T-cell (primary cell): ENCODE results near the gene GRK6. TPM values are rescaled to one million over a fixed set of nuclear protein-coding genes. Genes with fewer than 3 reads are reported as not detected.
A peak's percentile ranks its signal among the peaks of the same experiment; 100 is the strongest.

Experiments used
- ATAC-seq, 4 experiments: fragments of 200-7000 bp in 3 of 4; fragments of 150-1000 bp in 1 of 4; cut with Tn5 transposase; replicated peaks in 1 of 4; 1 replicate in 3 of 4; 2 replicates in 1 of 4; pipeline ENCODE4 v1.10.0; 2021; ENCODE audit warnings: moderate library complexity in 3 of 4, mild to moderate bottlenecking in 2 of 4, moderate number of reproducible peaks in 1 of 4
- CTCF ChIA-PET, 2 donors: fragments of 300-600 bp; sonication (Branson Sonifier 250); formaldehyde crosslinking; loops; one replicate each; lab custom pipeline; 2022; ENCODE audit warnings: antibody characterized with exemption in 2 of 2; lab: Charles Lee
- POLR2A ChIA-PET, 2 donors: fragments of 300-600 bp; sonication (Branson Sonifier 250); formaldehyde crosslinking; loops; one replicate each; lab custom pipeline; 2022; ENCODE audit warnings: antibody characterized with exemption in 2 of 2; lab: Charles Lee
- DNase-seq, 35 experiments: peaks; one replicate each; pipeline versions ENCODE4 v3.0.0 to v3.0.0-alpha.2; 2013 to 2023
- H3K27ac ChIP-seq: one replicate; pipeline ENCODE4 v1.5.1; 2013; ENCODE audit warnings: low read length
- H3K27me3 ChIP-seq, 2 experiments: replicated peaks in 1 of 2; 1 replicate in 1 of 2; 2 replicates in 1 of 2; pipeline versions ENCODE4 v1.6.1 to v1.7.0; 2013; ENCODE audit warnings: low read length in 1 of 2, mixed read lengths in 1 of 2; ENCODE audit not compliant: control insufficient read depth in 2 of 2, insufficient read depth in 2 of 2; ENCODE audit errors: extremely low read depth in 1 of 2
- H3K36me3 ChIP-seq, 2 donors: 1 replicate in 1 of 2; 2 replicates in 1 of 2; pipeline versions ENCODE4 v1.6.1 to v1.7.0; 2013; ENCODE audit warnings: low read length in 1 of 2; ENCODE audit not compliant: control insufficient read depth in 2 of 2, insufficient read depth in 1 of 2; ENCODE audit errors: extremely low read depth in 1 of 2
- H3K4me1 ChIP-seq, 2 experiments: 1 replicate in 1 of 2; 2 replicates in 1 of 2; pipeline versions ENCODE4 v1.6.1 to v1.7.0; 2013; ENCODE audit warnings: low read length in 2 of 2, mixed read lengths in 1 of 2; ENCODE audit not compliant: insufficient read depth in 2 of 2, control insufficient read depth in 1 of 2; ENCODE audit errors: extremely low read depth in 1 of 2
- H3K4me3 ChIP-seq, 2 donors: 1 replicate in 1 of 2; 2 replicates in 1 of 2; pipeline versions ENCODE4 v1.5.1 to v1.7.0; 2013; ENCODE audit warnings: mild to moderate bottlenecking in 2 of 2, low read length in 1 of 2, moderate library complexity in 1 of 2; ENCODE audit not compliant: control insufficient read depth in 1 of 2; ENCODE audit errors: extremely low read depth in 1 of 2
- H3K9me3 ChIP-seq: 2 replicates; pipeline ENCODE4 v1.7.0; 2013
- H3K27ac Mint-ChIP-seq, 2 donors: one replicate each; pipeline ENCODE4 v1.8.0; 2020 to 2021; ENCODE audit warnings: mild to moderate bottlenecking in 2 of 2, mixed read lengths in 2 of 2
- H3K27me3 Mint-ChIP-seq, 2 donors: one replicate each; pipeline ENCODE4 v1.8.0; 2021 to 2022; ENCODE audit warnings: mixed read lengths in 2 of 2
- H3K36me3 Mint-ChIP-seq: one replicate; pipeline ENCODE4 v1.8.0; 2021; ENCODE audit warnings: mixed read lengths
- H3K4me1 Mint-ChIP-seq, 3 donors: one replicate each; pipeline ENCODE4 v1.8.0; 2020 to 2022; ENCODE audit warnings: mixed read lengths in 3 of 3, mild to moderate bottlenecking in 1 of 3
- H3K4me3 Mint-ChIP-seq, 3 donors: one replicate each; pipeline ENCODE4 v1.8.0; 2020 to 2022; ENCODE audit warnings: mild to moderate bottlenecking in 3 of 3, mixed read lengths in 3 of 3, moderate library complexity in 3 of 3
- H3K9me3 Mint-ChIP-seq, 3 donors: one replicate each; pipeline ENCODE4 v1.8.0; 2020 to 2022; ENCODE audit warnings: mixed read lengths in 3 of 3
- WGBS: methylation state at CpG from one replicate; pipeline ENCODE4 v1.1.5; 2013; ENCODE audit warnings: missing lambda C conversion rate; ENCODE audit not compliant: insufficient coverage; 5-methylcytosine and 5-hydroxymethylcytosine counted together
- total RNA-seq, 35 experiments: library from RNA in 6 of 35; stranded (reverse) in 6 of 35; fragments of 120-200 nt in 1 of 35; gene quantifications; one replicate each; pipeline versions ENCODE4 v1.2.1 to v1.2.4 and lab custom pipeline; 2013 to 2026

GRK6 gene
- total RNA-seq, 5 donors from 2014 or later (not counting 1 experiment from before 2014, with no cell fraction given): 196 to 226 (median 216) TPM

DNA sequence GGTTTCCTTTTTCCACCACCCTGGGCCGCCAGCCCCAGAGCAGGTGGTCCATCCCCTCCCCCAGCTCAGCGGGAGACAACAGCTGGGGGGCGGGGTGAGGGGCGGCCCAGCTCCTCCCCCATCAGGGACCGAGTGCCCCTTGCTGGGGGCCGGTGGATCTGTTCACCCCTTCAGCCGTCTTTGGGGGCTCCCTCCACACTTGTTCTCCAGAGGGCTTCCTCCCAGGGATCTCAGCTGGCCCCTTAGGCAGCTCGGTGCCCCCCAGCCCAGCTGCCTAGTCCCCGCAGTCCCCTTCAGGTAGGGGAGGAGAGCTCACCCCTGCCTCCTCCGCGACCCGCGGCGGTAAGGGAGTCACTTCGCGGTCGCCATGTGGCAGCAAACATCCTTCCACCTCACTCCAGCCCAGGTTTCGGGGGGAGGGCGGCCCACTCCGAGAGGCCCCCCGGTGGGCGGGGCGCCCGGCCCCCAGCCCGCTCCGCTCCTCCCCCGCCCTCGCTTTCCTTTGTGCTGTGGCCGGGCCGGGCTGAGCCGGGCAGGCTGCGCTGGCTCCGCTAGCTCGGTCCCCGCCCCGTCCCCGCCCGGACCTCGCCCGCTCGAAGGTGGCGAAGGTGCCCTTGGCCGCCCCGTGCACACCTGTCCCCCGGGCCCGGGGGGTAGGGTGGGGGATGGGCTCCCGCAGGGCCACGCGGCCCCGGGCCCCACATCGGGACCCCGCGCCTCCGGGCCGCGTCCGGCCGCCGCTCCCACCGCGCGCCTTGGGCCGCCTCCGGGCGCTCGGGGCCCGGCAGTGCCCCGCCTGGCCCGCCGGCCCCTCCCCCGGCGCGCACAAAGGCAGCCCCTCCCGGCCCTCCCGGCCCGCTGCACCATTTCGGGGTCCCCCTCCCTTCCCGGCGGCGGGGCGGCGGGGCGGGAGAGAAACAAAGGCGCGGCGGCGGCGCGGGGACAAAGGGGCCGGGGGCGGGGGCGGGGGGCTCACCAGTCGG is 46.3 kb downstream of the GRK6 start:
- H3K36me3 ChIP-seq: peaks cover 0 to 3% of the 10 kb centered on the region in 2 donors
- ChIA-PET CTCF (interaction anchor here in 1 of 2 donors (0.8 to 0.9 kb wide), 2 partner anchors 25 to 82 kb away, joined by 3 read pairs; partner anchors contain the start of gene PDLIM7), POLR2A (interaction anchor here in 1 of 2 donors (0.5 kb wide), 1 partner anchor 520 kb away, joined by 5 read pairs; no protein-coding TSS in a partner anchor)
- H3K27ac ChIP-seq: peak overlapping the region; percentile 52
- H3K27me3 Mint-ChIP-seq: peaks cover 0 to 5% of the 10 kb centered on the region in 2 donors
- H3K27ac Mint-ChIP-seq: no peak overlapping the region
- H3K4me1 Mint-ChIP-seq: peaks cover 37 to 43% (median 41%) of the 10 kb centered on the region in 3 donors
- H3K9me3 Mint-ChIP-seq: no peaks in the 10 kb centered on the region
- H3K27me3 ChIP-seq: peaks cover 0 to 29% of the 10 kb centered on the region in 2 experiments
- 1% methylated on average over 85 of the region's 93 CpGs for WGBS
- H3K4me3 ChIP-seq: peak overlapping the region; percentile 41
- ATAC-seq (peak; percentile 54 to 61 (median 59)), DNase-seq (peak in 34 of 35 experiments; percentile 27 to 64 (median 48))
- no peaks in the 10 kb centered on the region for H3K36me3 Mint-ChIP-seq
- peaks cover 5 to 54% of the 10 kb centered on the region in 2 experiments for H3K4me1 ChIP-seq
- no peaks in the 10 kb centered on the region for H3K9me3 ChIP-seq
- peak overlapping the region; percentile 69 to 76 (median 69) for H3K4me3 Mint-ChIP-seq

DNA sequence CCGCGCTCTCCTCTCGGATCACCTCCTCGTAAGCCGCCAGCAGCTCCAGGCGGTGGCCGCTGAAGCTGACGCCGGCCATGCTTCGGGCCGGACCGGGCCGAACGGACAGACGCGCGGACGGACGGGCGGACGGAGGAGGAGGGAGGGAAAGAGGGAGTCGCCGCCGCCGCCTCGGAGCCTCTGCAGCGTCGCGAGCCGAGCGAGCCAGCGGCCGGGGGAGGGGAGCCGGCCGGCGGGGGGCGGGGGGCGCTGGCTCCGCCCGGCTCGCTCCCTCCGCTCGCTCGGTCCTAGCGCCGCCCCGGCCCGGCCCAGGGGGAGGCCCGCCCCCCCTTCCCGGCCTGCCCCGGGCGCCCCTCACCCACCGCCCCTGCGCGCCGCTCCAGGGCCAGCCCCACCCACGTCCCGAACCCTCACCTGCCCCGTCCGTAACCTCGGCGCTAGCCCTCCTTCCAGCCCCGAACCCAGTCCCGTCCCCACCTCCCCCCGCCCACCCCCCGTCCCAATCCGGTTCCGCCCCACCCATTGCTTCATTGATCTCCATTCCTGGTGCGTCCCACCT is 47.0 kb downstream of the GRK6 start, which contains the start of gene DBN1:
DBN1 (minus strand) TSS at position 192 of the 559 bp plus-strand sequence; CDS start at position 79, 113 bp downstream.
- Mint-ChIP-seq H3K4me1 (peaks cover 37 to 49% (median 43%) of the 10 kb centered on the region in 3 donors), H3K4me3 (peak within 1 kb of the TSS; percentile 69 to 77 (median 72)), H3K36me3 (no peaks in the 10 kb centered on the region), H3K9me3 (no peaks in the 10 kb centered on the region), H3K27me3 (peaks cover 0 to 5% of the 10 kb centered on the region in 2 donors), H3K27ac (peak within 1 kb of the TSS; percentile 39 to 74)
- H3K36me3 ChIP-seq: peaks cover 0 to 3% of the 10 kb centered on the region in 2 donors
- ChIA-PET CTCF (interaction anchor here in 1 of 2 donors (0.8 kb wide), 1 partner anchor 24 kb away, joined by 3 read pairs; the partner anchor contains the start of gene PDLIM7), POLR2A (no interaction called here)
- H3K4me3 ChIP-seq: peak within 1 kb of the TSS; percentile 41
- peaks cover 5 to 54% of the 10 kb centered on the region in 2 experiments for H3K4me1 ChIP-seq
- no peaks in the 10 kb centered on the region for H3K9me3 ChIP-seq
- 3% methylated on average over 24 of the region's 69 CpGs for WGBS
- peak in 2 of 35 experiments; percentile 17 to 38 for DNase-seq
- H3K27ac ChIP-seq: peak within 1 kb of the TSS; percentile 52
- H3K27me3 ChIP-seq: peaks cover 0 to 29% of the 10 kb centered on the region in 2 experiments
- peak; percentile 41 to 56 (median 54) for ATAC-seq

DNA sequence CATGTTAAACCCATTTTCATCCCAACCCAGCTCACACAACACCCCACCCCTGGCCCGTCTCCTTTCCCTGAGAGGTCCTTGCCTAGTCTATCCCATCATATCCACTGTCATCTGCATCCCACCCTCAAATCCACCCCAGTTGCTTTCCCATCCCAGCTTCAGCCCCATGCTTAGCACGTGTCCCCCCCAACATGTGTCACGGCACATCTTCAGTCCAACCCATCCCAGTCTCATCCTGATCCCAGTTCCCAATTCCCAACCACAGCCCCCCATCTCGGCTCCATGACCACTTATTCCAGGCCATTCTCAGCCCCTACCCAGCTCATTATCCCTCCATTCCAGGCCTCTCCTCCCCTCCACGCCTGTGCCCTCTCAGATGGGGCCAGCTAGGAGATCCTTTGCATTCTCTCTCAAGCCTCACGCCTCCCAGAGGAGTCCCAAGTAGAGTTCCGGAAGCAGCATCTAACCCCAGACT is 47.6 kb downstream of the GRK6 start:
- CTCF ChIA-PET: interaction anchor here in 1 of 2 donors (0.7 kb wide), 1 partner anchor 83 kb away, joined by 3 read pairs; no protein-coding TSS in a partner anchor

DNA sequence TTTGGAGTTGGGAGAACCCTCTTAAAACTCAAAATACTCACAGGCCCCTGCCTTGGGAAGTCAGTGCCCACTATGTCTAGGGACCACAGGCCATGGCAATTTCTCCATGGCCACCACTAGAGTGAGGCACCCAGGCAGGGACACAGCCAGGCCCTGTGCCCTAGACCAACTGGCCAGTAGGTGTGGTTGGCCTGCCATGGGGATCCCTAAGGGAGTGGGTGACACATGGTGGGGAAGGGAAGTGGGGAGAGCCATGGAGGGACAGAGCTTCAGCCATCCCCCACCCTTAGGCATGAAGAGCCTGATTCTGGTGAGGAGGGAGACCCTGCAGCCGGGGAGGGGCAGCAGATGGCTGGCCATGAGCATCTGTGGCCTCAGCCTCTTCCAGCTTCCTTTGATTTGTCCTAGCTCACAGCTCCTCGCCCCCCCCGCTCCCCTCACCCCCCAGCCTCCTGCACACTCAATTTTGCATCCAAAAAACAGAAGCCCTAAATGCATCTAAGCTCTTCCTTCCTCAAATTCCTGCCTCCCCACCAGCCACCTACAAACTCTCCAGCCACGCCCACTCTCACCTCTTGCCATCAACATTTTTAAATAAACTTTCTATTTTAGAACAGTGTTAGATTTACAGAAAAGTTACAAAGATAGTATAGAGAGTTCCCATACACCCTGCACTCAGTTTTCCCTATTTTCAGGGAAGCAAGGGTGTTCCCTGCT is 48.5 kb downstream of the GRK6 start:
- no peaks in the 10 kb centered on the region for H3K9me3 ChIP-seq
- ChIA-PET CTCF (interaction anchor here in 1 of 2 donors (0.7 kb wide), 1 partner anchor 84 kb away, joined by 3 read pairs; no protein-coding TSS in a partner anchor), POLR2A (no interaction called here)
- no peak for ATAC-seq
- H3K27ac ChIP-seq: no peak overlapping the region
- Mint-ChIP-seq H3K27ac (peak overlapping the region; percentile 38 to 80), H3K27me3 (peaks cover 0 to 5% of the 10 kb centered on the region in 2 donors), H3K4me3 (peak overlapping the region; percentile 69 to 77 (median 72)), H3K9me3 (no peaks in the 10 kb centered on the region), H3K4me1 (peaks cover 51 to 64% (median 55%) of the 10 kb centered on the region in 3 donors), H3K36me3 (no peaks in the 10 kb centered on the region)
- no peak overlapping the region for H3K4me3 ChIP-seq
- no peak for DNase-seq
- peaks cover 0 to 29% of the 10 kb centered on the region in 2 experiments for H3K27me3 ChIP-seq
- 35% methylated on average over 2 of the region's 4 CpGs for WGBS
- H3K4me1 ChIP-seq: peaks cover 7 to 59% of the 10 kb centered on the region in 2 experiments
- peaks cover 0 to 3% of the 10 kb centered on the region in 2 donors for H3K36me3 ChIP-seq

More for the DNA sequence above, 47.6 kb downstream of the GRK6 start:
- Histone ChIP-seq H3K36me3 (peaks cover 0 to 3% of the 10 kb centered on the region in 2 donors), H3K9me3 (no peaks in the 10 kb centered on the region), H3K4me3 (no peak overlapping the region), H3K27me3 (peaks cover 0 to 29% of the 10 kb centered on the region in 2 experiments), H3K27ac (no peak overlapping the region), H3K4me1 (peaks cover 7 to 59% of the 10 kb centered on the region in 2 experiments)
- peak overlapping the region; percentile 69 to 77 (median 72) for H3K4me3 Mint-ChIP-seq
- H3K9me3 Mint-ChIP-seq: no peaks in the 10 kb centered on the region
- H3K27ac Mint-ChIP-seq: peak overlapping the region; percentile 39 to 74
- no peaks in the 10 kb centered on the region for H3K36me3 Mint-ChIP-seq
- POLR2A ChIA-PET: no interaction called here
- 86% methylated on average over 7 of the region's 7 CpGs for WGBS
- no peak for DNase-seq
- H3K4me1 Mint-ChIP-seq: peaks cover 42 to 55% (median 48%) of the 10 kb centered on the region in 3 donors
- ATAC-seq: no peak
- H3K27me3 Mint-ChIP-seq: peaks cover 0 to 5% of the 10 kb centered on the region in 2 donors

DNA sequence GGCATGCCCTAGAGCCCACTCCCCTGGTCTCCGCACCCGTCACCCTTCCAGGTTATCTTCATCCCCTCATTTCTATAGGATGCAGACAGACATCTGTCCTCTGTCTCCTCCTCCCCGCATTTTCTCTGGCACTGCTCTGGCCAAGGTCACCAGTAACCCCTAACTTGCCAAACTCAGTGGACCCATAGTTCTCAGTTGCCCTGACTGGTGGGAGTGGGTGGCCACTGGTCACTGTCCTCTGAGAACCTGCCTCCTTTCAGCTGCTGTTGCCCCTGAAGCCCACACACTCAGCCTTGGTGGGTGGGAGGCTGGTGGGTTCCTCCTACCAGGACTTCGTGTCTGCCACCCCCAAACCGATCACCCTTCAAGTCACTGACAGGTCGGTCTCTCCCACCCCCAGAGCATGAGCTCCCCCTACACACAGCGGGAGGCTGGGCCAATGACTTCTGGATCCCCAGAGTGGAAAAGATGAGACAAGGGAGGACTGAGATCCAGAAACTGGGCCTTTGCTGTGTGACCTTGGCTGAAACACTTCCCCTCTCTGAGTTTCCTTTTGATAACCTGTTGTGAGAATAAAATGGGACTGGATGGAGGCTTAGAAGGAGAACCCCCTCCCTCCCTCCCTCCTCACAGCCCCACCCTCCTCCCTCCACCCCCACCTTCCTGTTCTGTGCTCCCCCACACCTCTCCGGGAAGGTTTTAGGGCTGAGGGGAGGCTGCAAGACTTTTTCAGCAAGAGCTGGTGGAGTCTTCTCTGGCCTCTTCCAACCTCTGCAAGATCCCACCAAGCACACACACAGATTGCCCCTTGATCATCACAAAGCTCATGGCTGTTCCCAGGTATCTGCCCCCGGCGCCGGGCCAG is 49.3 kb downstream of the GRK6 start:
- POLR2A ChIA-PET: interaction anchor here in 1 of 2 donors (0.6 kb wide), 1 partner anchor 1108 kb away, joined by 3 read pairs; no protein-coding TSS in a partner anchor
- 94% methylated on average over 2 of the region's 11 CpGs for WGBS
- H3K27ac ChIP-seq: no peak overlapping the region
- DNase-seq (no peak), ATAC-seq (no peak)
- Mint-ChIP-seq H3K4me3 (peak overlapping the region; percentile 0 to 69 (median 37)), H3K27me3 (peaks cover 0 to 5% of the 10 kb centered on the region in 2 donors), H3K27ac (peak overlapping the region; percentile 38 to 83), H3K4me1 (peaks cover 48 to 60% (median 51%) of the 10 kb centered on the region in 3 donors), H3K36me3 (no peaks in the 10 kb centered on the region), H3K9me3 (no peaks in the 10 kb centered on the region)
- no peaks in the 10 kb centered on the region for H3K9me3 ChIP-seq
- no peaks in the 10 kb centered on the region for H3K36me3 ChIP-seq
- no peak overlapping the region for H3K4me3 ChIP-seq
- peaks cover 7 to 54% of the 10 kb centered on the region in 2 experiments for H3K4me1 ChIP-seq
- CTCF ChIA-PET: interaction anchor here in 1 of 2 donors (0.8 kb wide), 1 partner anchor 10 kb away, joined by 3 read pairs; no protein-coding TSS in a partner anchor
- H3K27me3 ChIP-seq: peaks cover 0 to 25% of the 10 kb centered on the region in 2 experiments
